Esophagus squamous epithelium (tissue), 5 donors: ENCODE results near the gene DIS3L2. TPM values are rescaled to one million over a fixed set of nuclear protein-coding genes. Genes with fewer than 3 reads are reported as not detected.

Experiments
- DNase-seq: peaks from one replicate; lab custom pipeline; 2025; lab: John Stamatoyannopoulos, UW
- H3K27ac ChIP-seq, 4 donors: fragments of 200-600 bp; sonication (generic); one replicate each; pipeline ENCODE4 v1.5.1; 2016 to 2019; ENCODE audit warnings: mild to moderate bottlenecking in 1 of 4
- H3K27me3 ChIP-seq, 4 donors: fragments of 200-600 bp; sonication (generic); 1 replicate in 3 of 4; 2 replicates in 1 of 4; pipeline versions ENCODE4 v1.5.1 to v1.6.0; 2017 to 2021; ENCODE audit warnings: antibody characterized with exemption in 1 of 4
- H3K36me3 ChIP-seq, 3 donors: fragments of 200-600 bp; sonication (generic); one replicate each; pipeline ENCODE4 v1.5.1; 2016 to 2019
- H3K4me1 ChIP-seq, 3 donors: fragments of 200-600 bp; sonication (generic); one replicate each; pipeline ENCODE4 v1.5.1; 2017 to 2019
- H3K4me3 ChIP-seq, 4 donors: fragments of 200-600 bp; sonication (generic); 1 replicate in 3 of 4; 2 replicates in 1 of 4; pipeline ENCODE4 v1.5.1; 2016 to 2019; ENCODE audit warnings: mild to moderate bottlenecking in 2 of 4, moderate library complexity in 1 of 4
- H3K9me3 ChIP-seq, 3 donors: fragments of 200-600 bp; sonication (generic); one replicate each; pipeline ENCODE4 v1.5.1; 2016 to 2019
- POLR2A ChIP-seq, 4 donors: fragments of 450-650 bp; IDR thresholded peaks; one replicate each; pipeline ENCODE4 v1.6.1; 2017; ENCODE audit warnings: antibody characterized with exemption in 4 of 4, mild to moderate bottlenecking in 4 of 4, moderate library complexity in 3 of 4
- WGBS, 2 donors: methylation state at CpG; one replicate each; pipeline ENCODE4 v1.1.5; 2018; 5-methylcytosine and 5-hydroxymethylcytosine counted together
- intact Hi-C: fragments of 100-400 bp; cut with DNase I; formaldehyde crosslinking; loops from one replicate; pipeline ENCODE4 v1.15.0; 2022
- total RNA-seq, 4 donors: library from RNA; depleted of rRNA; stranded (reverse); fragments of >200 nt; gene quantifications; one replicate each; pipeline ENCODE4 v1.1.0, GENCODE V29; 2016
- TF ChIP-seq, protein P1 (sequence below), 6 experiments: fragments of 450-650 bp in 4 of 6; fragments of 200-600 bp in 2 of 6; sonication (generic) in 2 of 6; IDR thresholded peaks; one replicate each; pipeline ENCODE4 v1.5.1; 2016 to 2019; ENCODE audit warnings: antibody characterized with exemption in 6 of 6, mild to moderate bottlenecking in 4 of 6, moderate library complexity in 4 of 6
- donor health status: DM: yes; HTN: yes; CAD: no.

The DIS3L2 gene
- total RNA-seq, 4 donors from 2014 or later: 14.5 to 42.8 (median 32.4) TPM

DNA sequence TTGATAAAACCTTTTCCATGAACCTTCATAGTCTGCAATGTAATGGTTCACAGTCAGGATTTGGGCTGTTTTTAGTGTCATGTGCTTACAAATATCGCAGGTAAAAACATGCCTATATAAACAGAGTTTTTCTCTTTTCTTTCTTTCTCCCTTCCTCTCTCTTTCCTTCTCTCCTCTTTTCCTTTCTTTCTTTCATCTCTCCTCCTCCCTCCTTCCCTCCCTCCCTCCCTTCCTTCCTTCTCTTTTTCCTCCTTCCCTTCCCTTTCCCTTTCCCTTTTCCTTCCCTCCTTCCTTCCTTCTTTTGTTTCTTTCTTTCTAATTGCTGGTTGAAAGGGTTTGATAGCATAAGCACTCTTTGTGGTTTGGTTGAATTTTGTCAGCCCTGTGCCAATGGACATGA, 25.7 kb upstream of the DIS3L2 start:
- peaks cover 0 to 9% (median 0%) of the 10 kb centered on the region in 4 donors for H3K27me3 ChIP-seq
- H3K4me1 ChIP-seq: peaks cover 0 to 2% (median 0%) of the 10 kb centered on the region in 3 donors
- no peak overlapping the region for H3K27ac ChIP-seq
- no peak for TF ChIP-seq POLR2A (IDR thresholded peaks at IDR 0.05)
- TF ChIP-seq, protein P1, sequence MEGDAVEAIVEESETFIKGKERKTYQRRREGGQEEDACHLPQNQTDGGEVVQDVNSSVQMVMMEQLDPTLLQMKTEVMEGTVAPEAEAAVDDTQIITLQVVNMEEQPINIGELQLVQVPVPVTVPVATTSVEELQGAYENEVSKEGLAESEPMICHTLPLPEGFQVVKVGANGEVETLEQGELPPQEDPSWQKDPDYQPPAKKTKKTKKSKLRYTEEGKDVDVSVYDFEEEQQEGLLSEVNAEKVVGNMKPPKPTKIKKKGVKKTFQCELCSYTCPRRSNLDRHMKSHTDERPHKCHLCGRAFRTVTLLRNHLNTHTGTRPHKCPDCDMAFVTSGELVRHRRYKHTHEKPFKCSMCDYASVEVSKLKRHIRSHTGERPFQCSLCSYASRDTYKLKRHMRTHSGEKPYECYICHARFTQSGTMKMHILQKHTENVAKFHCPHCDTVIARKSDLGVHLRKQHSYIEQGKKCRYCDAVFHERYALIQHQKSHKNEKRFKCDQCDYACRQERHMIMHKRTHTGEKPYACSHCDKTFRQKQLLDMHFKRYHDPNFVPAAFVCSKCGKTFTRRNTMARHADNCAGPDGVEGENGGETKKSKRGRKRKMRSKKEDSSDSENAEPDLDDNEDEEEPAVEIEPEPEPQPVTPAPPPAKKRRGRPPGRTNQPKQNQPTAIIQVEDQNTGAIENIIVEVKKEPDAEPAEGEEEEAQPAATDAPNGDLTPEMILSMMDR (IDR thresholded peaks at IDR 0.05): no peak
- no peaks in the 10 kb centered on the region for H3K36me3 ChIP-seq
- intact Hi-C loops: no loop called here
- no peak overlapping the region for H3K4me3 ChIP-seq
- no peaks in the 10 kb centered on the region for H3K9me3 ChIP-seq
- 44 to 72% methylated on average over 1 of the region's 1 CpG for WGBS, 2 donors
- no peak for DNase-seq

DNA sequence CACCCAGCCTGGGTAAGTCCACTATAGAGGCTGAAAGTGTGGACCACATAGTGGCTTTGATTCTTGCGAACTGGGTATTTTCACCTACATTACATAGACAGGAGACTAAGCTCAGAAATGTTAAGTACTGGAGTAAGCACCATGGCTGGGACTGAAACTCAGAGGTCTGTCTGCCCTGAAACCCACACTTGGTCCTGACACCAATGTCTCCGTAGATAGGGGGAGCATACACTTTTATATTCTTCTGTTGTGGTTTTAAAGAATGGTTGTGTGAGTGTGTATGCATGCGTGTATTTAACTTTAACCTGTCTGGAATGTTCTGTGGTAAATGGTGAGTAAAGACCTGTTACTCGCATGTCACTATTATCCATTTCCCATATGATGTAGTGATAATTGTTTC, 25.0 kb upstream of the DIS3L2 start:
- Histone ChIP-seq H3K27me3 (peaks cover 0 to 2% (median 0%) of the 10 kb centered on the region in 4 donors), H3K27ac (no peak overlapping the region), H3K4me3 (no peak overlapping the region), H3K36me3 (no peaks in the 10 kb centered on the region), H3K4me1 (no peaks in the 10 kb centered on the region), H3K9me3 (no peaks in the 10 kb centered on the region)
- no peak for DNase-seq
- intact Hi-C loops: no loop called here
- WGBS, 2 donors: 77 to 82% methylated on average over 4 of the region's 4 CpGs
- TF ChIP-seq POLR2A (IDR thresholded peaks at IDR 0.05): no peak
- TF ChIP-seq, protein P1 (IDR thresholded peaks at IDR 0.05): no peak

DNA sequence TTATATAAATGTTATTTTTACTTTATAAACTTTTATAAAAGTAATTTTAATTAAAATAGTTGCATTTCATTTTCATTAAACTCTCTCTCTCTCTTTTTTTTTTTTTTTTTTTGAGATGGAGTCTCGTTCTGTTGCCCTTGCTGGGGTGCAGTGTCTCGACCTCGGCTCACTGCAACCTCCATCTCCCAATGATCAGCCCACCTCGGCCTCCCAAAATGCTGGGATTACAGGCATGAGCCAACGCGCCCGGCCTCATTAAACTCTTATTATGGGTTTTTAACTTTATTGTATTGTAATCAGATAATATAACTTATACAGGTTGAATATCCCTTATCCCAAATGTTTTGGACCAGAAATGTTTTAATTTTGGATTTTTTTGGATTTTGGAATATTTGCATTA, 24.5 kb upstream of the DIS3L2 start:
- no peak overlapping the region for H3K27ac ChIP-seq
- H3K27me3 ChIP-seq: peaks cover 0 to 3% (median 0%) of the 10 kb centered on the region in 4 donors
- DNase-seq: no peak
- H3K36me3 ChIP-seq: no peaks in the 10 kb centered on the region
- 90% methylated on average over 7 of the region's 7 CpGs for WGBS, 2 donors
- no peaks in the 10 kb centered on the region for H3K4me1 ChIP-seq
- intact Hi-C loops: no loop called here
- TF ChIP-seq POLR2A (IDR thresholded peaks at IDR 0.05): no peak
- TF ChIP-seq, protein P1 (IDR thresholded peaks at IDR 0.05): no peak
- no peaks in the 10 kb centered on the region for H3K9me3 ChIP-seq
- H3K4me3 ChIP-seq: no peak overlapping the region

DNA sequence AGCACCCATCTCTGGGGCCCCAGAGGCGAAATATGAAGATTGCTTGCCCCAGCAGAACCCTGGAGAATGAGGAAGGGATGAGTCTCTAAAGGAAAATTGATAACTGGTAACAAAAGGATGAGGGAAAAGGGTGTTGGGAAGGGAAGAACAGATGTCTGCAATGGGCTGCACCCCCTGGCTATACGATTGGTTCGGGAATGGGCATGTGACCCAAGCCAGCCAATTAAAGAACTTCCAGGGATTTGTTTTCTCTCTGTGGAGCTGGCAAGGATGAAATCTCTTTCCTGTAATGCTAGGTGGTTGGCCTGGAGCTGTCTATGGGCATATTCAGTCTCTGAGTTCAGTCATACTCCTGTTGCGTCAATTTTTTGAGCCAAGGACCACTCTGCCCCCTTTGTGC, 22.5 kb upstream of the DIS3L2 start:
- TF ChIP-seq POLR2A (IDR thresholded peaks at IDR 0.05): no peak
- TF ChIP-seq, protein P1 (IDR thresholded peaks at IDR 0.05): no peak

DNA sequence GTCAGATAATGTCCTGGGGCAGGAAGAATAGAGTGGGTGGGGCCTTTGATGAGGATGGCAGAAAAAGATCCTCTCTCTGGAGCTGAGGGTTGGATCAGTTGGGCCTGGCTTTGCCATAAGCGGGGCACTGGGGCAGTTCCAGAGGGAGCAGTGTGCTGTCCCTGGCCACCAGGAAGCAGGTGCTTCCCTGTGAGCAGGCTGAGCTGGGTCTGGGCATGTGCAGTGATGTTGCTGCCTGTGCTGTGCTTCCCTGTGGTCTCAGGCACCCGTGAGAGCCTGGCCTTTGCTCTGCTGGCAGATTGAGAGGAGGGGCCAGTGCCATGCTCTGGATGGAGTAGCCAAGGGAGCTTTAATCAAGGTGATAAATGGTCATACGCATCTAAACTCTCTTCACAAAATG, 20.7 kb upstream of the DIS3L2 start:
- no peaks in the 10 kb centered on the region for H3K4me1 ChIP-seq
- no peaks in the 10 kb centered on the region for H3K36me3 ChIP-seq
- no peak overlapping the region for H3K27ac ChIP-seq
- WGBS, 2 donors: 20 to 57% methylated on average over 1 to 3 of the region's 3 CpGs
- no peak overlapping the region for H3K4me3 ChIP-seq
- no peaks in the 10 kb centered on the region for H3K9me3 ChIP-seq
- intact Hi-C loops: no loop called here
- H3K27me3 ChIP-seq: peaks cover 0 to 3% (median 0%) of the 10 kb centered on the region in 4 donors
- no peak for TF ChIP-seq POLR2A (IDR thresholded peaks at IDR 0.05)
- TF ChIP-seq, protein P1 (IDR thresholded peaks at IDR 0.05): no peak
- DNase-seq: no peak

More for the DNA sequence above, 22.5 kb upstream of the DIS3L2 start:
- Histone ChIP-seq H3K27ac (no peak overlapping the region), H3K4me1 (no peaks in the 10 kb centered on the region), H3K9me3 (no peaks in the 10 kb centered on the region), H3K27me3 (peaks cover 0 to 3% (median 0%) of the 10 kb centered on the region in 4 donors), H3K4me3 (no peak overlapping the region), H3K36me3 (no peaks in the 10 kb centered on the region)
- intact Hi-C loops: no loop called here
- WGBS, 2 donors: 96% methylated on average over 4 of the region's 4 CpGs
- DNase-seq: no peak
